Ishikawa (cell line): ENCODE measurements around the gene SLC25A34.

Experiments
- EGR1 ChIP-seq: IDR thresholded peaks from 2 replicates; pipeline ENCODE4 v1.6.1; 2012
- EP300 ChIP-seq: IDR thresholded peaks from 2 replicates; pipeline ENCODE4 v1.6.1; 2012; ENCODE audit warnings: borderline replicate concordance
- FOXM1 ChIP-seq: IDR thresholded peaks from 2 replicates; pipeline ENCODE4 v1.6.1; 2012; ENCODE audit warnings: low read depth, borderline replicate concordance
- MAX ChIP-seq: IDR thresholded peaks from 2 replicates; pipeline ENCODE4 v1.6.1; 2012
- REST ChIP-seq: IDR thresholded peaks from 2 replicates; pipeline ENCODE4 v1.6.1; 2012; ENCODE audit warnings: low read depth, mild to moderate bottlenecking
- TAF1 ChIP-seq: IDR thresholded peaks from 2 replicates; pipeline ENCODE4 v1.6.1; 2012; ENCODE audit warnings: low read depth, mild to moderate bottlenecking
- YY1 ChIP-seq: IDR thresholded peaks from 2 replicates; pipeline ENCODE4 v1.6.1; 2012; ENCODE audit warnings: low read depth
- ZBTB7A ChIP-seq: IDR thresholded peaks from 2 replicates; pipeline ENCODE4 v1.6.1; 2012; ENCODE audit warnings: low read depth

- no peak for TF ChIP-seq YY1
- TF ChIP-seq MAX: no peak
- TF ChIP-seq EGR1: no peak
- no peak for TF ChIP-seq TAF1
- no peak for TF ChIP-seq REST
- no peak for TF ChIP-seq FOXM1
- TF ChIP-seq EP300: no peak
- TF ChIP-seq ZBTB7A: no peak
Observed at GRCh38 chr1:15768388-15768787, 32.3 kb downstream of the SLC25A34 start.
